ENCODE measurements around the gene NECAP2.
"Not testable (repeated sequence)": the region's sequence is repeated elsewhere in the genome, so short reads cannot be mapped to it uniquely, and the experiment has no call there.

The NECAP2 gene

DNA sequence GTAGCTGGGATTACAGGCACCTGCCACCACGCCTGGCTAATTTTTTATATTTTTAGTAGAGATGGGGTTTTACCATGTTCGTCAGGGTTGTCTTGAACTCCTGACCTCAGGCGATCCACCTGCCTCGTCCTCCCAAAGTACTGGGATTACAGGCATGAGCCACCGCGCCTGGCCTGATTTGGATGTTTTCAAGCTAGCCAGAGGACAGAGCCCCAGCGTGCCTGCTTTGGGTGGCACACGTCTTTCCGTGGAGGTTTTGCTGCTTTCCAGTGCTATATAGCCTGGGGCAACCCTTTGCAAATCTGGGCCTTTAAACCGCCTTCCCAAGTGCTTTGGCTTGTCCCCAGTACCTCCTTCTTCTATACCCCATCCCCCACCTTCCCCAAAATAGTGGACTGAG is 15.6 kb downstream of the NECAP2 start:
- in situ Hi-C loops (cut with MboI; ENCODE audit: low sequenced_read_pairs) = not testable (repeated sequence)

DNA sequence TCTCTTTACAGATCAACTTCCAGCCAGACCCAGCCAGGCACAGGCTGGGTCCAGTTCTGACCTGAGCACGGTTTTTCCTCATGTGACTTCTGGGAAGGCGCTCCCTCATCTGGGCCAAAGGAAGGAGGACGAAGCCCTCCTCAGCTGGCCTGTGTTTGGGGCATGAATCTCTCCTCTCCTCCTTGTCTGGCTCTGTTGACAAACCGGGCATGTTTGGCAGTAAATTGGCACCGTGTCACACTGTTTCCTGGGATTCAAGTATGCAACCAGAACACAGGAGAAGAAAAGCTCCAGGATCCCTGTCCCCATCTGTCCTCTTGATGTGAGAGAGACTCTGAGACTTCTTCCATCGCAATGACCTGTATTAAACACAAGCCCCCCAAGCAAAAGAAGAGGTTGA is 18.3 kb downstream of the NECAP2 start:
- in situ Hi-C loops (cut with MboI; ENCODE audit: low sequenced_read_pairs) = no loop called here

DNA sequence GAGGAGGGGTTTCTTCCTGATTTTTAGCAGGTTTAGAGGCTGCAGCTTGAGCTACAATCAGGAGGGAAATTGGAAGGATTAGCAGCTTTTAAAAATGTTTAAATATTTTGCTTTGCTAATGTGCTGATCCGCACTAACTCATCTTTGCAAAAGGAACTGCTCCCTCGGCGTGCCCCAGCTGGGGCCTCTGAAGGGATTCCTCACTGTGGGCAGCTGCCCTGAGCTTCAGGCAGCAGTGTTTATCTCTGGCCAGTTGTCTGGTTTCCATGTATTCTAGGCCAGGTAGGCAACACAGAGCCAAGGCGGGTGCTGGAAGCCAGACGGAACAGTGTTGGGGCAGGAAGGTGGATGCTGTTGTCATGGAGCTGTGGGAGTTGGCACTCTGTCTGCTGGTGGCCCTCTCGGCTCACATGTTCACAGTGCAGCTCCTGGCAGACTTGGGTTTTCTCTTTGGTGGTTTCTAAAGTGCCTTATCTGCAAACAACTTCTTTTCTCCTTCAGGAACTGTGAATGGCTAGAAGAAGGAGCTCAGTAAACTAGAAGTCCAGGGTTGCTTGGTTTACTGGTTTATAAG is 18.9 kb downstream of the NECAP2 start:
- in situ Hi-C loops (cut with MboI; ENCODE audit: low sequenced_read_pairs) = no loop called here

DNA sequence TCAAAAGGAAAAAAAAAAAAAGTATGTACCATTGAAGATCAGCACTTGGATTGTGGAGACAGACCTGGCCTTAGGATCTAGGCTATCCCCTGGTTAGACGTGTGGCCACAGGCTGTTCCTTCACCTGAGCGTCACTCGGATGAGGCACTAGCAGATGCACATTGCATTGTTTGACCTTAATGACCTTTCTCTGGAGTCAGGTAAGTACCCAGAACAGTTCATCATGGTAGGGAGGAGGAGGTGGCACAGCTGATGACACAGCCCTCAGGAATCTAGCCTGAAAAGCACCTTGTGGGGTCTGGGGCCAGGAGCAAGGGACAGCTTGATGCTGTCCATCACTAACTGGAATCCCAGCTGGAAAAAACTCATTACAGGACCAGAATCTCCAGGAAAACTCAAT is 21.2 kb downstream of the NECAP2 start:
- in situ Hi-C loops (cut with MboI; ENCODE audit: low sequenced_read_pairs) = no loop called here

DNA sequence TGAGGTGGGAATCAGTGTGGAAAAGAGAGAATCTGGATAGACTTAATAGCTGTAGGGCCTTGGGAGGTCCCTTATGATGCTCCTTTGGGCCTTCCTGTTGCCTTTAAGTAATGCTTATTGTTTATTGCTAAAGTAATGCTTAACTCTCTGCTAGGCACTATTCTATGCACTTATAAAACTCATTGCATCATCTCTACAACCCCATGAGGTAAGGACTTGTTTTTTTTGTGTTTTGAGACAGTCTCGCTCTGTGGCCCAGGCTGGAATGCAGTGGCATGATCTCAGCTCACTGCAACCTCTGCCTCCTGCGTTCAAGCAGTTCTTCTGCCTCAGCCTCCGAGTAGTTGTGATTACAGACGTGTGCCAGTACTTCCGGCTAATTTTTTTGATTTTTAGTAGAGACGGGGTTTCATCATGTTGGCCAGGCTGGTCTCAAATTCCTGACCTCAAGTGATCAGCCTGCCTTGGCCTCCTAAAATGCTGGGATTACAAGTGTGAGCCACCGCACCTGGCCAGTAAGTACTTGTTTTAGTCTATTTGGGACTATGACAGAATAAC is 22.3 kb downstream of the NECAP2 start:
- in situ Hi-C loops (cut with MboI; ENCODE audit: low sequenced_read_pairs) = no loop called here

DNA sequence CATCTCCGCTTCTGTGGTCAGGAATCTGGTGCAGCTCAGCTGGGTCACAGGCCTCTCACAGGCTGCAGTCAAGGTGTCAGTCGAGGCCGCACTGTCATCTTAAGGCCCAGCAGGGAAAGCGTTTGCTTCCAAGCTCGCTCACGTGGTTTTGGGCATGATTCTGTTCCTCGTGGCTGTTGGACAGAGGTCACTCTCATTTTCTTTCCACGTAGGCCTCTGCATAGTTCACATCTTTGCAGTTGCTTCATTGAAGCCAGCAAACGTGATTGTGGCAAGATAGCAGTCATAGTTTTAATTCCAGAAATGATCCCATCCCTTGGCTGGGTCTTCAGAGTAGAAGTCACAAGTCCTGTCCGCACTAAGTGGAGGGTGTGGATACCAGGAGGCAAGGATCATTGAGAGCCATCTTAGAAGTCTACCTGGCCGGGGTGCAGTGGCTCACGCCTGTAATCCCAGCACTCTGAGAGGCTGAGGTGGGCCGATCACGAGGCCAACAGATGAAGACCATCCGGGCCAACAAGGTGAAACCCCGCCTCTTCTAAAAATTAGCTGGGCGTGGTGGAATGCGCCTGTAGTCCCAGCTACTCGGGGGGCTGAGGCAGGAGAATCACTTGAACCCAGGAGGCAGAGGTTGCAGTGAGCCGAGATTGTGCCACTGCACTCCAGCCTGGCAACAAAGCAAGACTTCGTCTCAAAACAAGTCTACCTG is 24.5 kb downstream of the NECAP2 start:
- in situ Hi-C loops (cut with MboI; ENCODE audit: low sequenced_read_pairs) = no loop called here

DNA sequence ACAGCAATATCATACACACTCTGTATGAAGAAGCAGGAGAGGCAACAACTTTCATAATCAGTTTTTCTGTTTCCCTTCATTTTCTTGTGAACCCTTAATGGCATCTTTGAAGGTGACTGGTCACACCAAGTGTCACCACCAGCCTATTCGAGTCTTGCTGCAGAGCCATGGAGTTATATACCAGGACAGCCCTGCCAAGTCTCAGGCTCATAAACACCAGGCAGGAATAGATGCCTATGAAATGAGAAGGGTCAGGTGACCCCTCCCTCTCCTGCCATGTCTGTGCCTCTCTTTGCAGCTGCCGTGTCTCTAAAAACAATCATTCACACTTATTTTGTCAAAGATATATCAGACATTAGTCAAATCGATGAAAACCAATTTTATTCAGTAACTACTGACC is 28.0 kb downstream of the NECAP2 start:
- in situ Hi-C loops (cut with MboI; ENCODE audit: low sequenced_read_pairs) = no loop called here

DNA sequence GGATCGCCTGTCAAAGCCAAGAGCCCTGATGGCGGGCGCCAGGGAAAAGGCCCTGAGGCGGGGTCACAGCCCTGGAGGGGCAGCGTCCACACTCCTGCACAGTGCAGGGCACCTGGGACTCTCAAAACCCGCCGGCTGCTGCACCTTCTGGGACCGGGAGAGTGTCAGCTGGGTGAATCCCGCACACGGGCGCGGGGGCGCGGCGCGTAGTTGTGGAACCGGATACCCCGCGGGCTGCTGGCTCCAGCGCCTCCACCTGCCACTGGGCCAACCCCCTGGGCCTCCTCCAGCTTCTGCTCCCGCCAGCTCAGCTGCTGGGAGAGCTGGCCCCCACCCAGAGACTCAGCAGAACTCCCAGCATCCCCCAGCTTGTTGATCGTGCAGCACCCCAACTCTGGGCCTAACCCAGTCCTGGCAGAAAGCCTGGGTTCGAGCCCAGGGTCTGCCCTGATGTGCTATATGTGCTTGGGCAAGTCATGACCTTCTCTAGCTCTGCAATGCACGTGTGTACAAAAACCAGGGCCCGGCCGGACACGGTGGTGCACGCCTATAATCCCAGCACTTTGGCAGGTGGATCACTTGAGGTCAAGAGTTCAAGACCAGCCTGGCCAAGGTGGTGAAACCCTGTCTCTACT is 33.8 kb downstream of the NECAP2 start:
- in situ Hi-C loops (cut with MboI; ENCODE audit: low sequenced_read_pairs) = no loop called here

DNA sequence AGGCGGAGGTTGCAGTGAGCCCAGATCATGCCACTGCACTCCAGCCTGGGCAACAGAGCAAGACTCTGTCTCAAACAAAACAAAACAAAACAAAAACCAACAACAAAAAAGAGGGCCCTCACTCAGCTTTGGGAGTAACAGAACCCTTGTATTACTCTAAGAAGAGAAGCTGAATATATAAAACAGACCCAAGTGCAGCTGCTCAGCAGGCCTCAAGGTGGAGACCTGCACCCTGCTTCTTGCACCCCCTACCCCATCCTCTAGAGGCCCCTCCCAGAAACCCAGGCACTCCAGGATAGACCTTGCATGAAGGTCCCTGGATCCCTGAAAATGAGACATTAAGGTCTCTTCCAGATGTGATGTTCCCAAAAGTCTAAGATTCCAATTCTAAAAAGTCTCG is 34.4 kb downstream of the NECAP2 start:
- in situ Hi-C loops (cut with MboI; ENCODE audit: low sequenced_read_pairs) = not testable (repeated sequence)

DNA sequence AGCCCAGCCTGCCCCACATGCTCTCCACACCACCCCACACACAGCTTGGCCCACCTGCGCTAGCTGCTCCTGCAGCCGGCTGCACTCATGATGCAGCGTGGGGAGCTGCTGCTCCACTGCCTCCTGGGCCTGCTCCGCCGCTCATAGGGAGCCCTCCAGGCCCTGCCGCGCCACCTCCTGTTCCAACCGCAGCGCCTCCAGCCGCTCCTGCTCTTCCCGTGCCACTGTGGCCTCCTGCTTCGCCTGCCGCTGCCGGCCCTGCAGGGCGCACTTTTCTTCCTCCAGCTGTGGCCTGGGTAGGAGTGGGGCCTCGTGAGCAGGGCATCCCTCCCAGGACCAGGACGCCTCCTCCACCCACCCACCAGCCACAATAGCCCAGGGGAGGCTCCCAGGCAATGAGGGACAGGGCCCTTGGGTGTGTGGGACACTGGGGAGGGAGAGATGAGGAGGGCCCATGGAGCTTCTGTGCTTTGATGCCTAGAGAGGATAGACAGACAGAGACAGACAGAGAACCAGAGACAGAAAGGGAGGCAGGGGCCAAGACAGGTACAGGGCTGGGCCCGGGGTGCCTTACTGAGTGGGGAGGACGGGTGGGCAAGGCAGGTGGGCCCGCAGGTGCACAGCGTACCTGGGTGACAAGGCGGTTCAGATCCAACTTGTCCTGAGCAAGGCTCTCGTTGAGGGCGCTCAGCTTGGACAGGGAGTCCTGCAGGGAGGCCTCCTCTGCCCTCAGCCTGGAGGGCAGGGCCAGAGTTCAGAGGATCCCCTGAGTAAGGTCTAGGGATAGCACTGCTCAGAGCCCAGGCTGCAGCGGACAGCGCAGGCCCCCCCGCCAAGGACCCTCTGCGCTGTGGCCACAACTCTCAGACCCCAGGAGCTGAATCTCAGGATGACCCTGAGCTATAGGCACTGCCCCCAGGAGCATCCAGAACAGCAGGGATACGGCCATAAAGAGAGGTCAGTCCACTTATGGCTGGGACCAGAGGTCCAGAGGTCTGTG is 35.5 kb downstream of the NECAP2 start:
- in situ Hi-C loops (cut with MboI; ENCODE audit: low sequenced_read_pairs) = not testable (repeated sequence)

DNA sequence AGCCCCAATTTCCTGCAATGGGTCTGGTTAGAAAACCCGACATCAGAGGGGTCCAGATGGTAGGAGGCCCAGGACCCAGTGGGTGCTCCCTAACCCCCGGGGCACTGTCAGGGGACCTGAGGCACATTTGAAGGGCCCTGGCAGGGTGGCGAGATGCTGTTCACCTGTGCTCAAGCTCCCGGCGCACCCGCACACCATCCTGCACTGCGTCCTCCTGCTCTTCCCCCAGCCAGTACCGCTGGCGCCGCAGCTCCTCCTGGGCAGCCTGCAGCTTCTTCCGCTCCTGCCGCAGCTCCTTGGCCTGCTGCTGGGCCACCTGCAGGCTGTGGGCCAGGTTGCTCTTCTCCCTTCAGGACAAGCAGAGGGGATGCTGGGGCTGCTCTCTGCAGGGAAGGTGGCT is 37.6 kb downstream of the NECAP2 start:
- in situ Hi-C loops (cut with MboI; ENCODE audit: low sequenced_read_pairs) = no loop called here

DNA sequence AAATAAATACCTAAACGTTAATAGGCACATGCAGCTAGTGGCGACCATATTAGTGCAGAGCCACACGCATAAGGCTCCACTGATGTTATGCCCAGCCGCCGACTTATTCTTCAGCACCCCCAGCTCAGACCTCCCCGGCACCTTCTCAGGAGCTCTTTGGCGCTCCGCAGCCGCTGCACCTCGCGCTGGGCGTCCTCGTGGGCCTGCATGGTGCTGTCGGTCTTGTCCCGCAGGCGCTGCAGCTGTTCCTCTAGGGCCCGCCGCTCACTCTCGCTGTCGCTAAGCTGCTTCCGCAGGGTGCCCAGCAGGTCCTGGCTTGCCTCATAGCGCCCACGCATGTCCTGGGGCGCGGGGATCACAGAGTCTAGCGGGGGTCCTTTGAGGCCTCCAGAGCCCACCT is 42.6 kb downstream of the NECAP2 start:
- in situ Hi-C loops (cut with MboI; ENCODE audit: low sequenced_read_pairs) = not testable (repeated sequence)

DNA sequence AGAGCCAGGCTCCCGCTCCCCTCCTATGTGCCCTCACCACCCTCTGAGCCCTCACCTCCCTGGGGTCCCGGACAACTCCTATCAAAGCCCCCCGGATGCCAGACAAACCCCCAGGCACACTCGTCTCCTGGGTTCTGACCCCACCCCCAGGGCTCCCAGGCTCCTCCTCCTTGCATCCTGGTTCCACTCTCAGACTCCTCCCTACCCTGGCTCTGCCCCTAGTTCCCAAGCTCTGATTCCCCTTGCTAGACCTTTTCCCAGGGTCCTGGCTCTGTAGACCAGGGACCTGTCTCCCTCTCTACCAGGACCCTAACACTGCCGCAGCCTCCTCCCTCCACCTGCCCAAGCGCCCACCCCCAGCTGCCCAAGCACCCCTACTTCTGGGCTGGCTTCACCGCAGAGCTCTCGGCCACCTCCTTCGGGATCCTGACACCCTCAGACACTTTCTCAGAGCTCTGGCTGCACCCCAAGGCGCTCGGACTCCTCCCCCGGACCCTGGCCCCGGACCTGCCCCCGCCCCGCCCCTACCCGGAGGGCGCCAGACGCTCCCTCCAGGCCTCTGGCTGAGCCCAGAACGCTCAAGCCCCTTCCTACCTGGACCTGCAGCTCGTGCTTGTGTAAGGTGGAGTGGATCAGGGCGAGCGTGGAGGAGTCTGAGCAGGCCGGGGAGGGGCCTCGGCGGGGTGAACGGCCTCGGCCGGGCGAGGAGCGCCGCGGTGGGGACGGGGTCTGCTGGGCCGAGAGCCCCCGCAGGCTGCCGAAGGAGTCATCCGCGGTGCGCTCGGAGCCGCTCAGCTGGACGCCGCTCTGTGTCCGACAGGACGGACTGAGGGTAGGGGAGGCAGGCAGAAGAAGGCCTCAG is 43.3 kb downstream of the NECAP2 start:
- in situ Hi-C loops (cut with MboI; ENCODE audit: low sequenced_read_pairs) = not testable (repeated sequence)

DNA sequence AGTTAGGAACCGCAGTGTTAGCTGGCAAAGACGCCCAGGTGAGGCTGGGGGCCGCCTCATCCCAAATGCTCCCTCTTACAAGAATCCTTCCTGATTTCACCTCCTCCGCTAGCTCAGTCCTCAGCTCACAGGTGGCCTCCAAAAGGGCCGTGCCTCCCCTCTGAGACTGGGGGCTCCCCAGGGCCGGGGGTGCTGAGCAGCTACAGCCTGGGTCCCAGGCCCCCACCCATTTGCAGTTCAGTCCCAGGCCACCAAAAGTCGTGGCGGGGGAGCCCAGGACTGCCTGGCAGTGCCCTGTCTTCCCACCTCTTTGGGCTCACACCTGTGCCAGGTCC is 43.9 kb downstream of the NECAP2 start:
- in situ Hi-C loops (cut with MboI; ENCODE audit: low sequenced_read_pairs) = no loop called here

DNA sequence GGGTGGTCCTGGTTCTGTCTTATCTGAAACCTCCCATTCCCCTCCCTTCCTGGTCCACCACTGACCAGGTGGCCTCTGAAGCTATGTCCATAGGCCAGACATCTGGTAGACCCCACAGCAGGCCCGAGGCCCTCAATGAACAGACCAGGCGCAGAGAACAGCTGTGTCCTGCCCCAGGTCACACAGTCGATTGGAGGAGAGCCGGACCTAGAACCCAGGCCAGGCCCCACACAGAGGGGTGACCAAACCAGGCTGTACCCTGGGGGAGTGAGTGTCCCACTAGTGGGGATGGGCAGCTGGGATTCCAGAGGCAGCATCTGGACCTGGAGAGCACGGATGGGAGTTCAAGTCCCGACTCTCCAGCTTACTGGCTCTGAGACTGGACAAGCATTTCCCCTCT is 44.4 kb downstream of the NECAP2 start:
- in situ Hi-C loops (cut with MboI; ENCODE audit: low sequenced_read_pairs) = no loop called here

DNA sequence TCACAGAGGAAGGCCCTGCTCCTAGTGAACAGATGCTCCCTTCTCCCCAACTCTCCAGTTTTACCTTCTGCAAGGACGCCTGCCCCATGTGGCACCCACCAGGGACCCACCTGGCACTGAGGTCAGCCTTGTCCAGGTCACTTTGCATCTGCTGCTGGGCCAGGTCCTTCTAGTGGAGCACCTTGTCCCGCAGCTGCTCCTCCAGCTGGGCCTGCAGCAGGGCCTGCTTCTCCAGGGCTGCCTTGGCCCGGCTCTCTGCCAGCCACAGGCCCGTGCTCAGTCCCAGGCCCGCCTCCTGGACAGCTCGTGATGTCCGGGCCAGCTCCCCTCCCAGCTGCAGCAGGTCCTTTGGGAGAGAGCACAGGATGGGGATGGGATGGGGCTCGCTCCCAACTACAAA is 45.8 kb downstream of the NECAP2 start:
- in situ Hi-C loops (cut with MboI; ENCODE audit: low sequenced_read_pairs) = not testable (repeated sequence)

DNA sequence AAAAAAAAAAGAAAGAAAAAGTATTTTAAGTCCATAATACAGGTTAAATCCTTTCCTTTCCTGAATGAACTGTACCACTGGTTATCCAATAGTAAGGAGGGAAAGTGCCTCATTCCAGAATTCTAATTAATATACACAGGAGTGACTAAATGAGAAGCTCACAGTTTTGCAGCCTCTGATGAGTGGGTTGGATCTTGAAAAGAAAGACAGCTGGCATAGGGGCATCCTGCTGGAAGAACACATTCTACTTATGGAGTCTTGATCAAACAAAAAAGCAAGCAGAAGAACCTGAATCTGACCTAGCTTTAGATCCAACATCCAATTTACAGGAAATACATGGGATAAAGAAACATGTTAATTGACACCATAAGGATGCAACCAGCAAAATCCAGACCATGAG is 46.5 kb downstream of the NECAP2 start:
- in situ Hi-C loops (cut with MboI; ENCODE audit: low sequenced_read_pairs) = not testable (repeated sequence)

DNA sequence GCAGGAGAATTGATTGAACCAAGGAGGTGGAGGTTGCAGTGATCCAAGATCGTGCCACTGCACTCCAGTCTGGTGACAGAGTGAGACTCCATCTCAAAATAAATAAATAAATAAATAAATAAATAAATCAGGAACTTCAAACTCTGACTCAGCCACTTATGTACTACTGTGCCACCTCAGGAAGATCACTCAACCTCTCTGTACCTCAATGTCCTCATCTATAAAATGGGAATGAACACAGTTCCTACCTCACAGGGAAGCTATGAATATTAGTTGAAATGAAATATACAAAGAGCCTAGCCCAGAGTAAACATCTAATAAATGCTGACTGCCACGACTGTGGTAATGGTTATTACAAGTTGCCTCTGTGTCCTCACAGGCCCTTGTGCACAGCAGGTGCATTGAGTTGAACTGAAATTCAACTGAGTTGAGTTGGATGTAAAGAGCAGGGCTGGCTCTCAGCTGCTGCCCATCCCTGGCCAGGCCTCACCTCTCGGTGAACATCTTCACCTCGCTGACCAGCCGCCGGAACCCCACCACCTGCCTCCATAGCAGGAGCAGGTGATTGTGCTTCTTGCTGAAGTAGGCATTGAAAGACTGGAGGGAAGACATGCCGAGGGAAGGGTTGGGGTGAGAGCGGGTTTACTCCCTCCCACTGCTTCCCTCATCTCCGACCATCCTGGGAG is 48.8 kb downstream of the NECAP2 start:
- in situ Hi-C loops (cut with MboI; ENCODE audit: low sequenced_read_pairs) = not testable (repeated sequence)

DNA sequence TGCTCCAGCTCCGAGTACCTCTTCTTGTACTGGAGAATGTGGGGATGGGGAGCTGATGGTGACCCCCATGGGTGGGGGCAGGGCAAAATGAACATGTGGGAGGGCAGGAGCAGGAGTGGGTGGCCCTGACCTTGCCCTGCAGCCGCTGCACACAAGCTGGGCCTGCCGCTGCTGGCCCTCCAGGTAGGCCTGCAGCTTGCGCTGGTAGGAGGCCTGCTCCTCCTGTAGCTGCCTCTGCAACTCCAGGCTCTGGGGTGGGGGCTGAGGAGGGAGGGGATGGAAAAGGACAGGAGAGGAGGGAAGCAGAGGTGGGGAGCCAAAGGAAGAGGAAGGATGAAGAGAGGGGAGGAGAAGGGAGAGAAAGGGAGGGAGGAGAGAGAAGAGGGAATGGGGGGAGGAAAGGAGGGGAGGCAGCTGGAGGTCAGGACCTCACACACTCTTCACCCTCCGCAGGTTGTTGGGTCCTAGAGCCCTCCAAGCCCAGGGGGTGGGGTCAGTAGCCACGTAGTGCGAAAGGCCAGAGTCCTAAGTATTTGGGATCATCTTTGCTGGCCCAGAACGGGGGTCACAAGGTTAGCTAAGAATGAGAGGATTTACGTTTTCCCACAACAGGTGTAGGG is 50.6 kb downstream of the NECAP2 start:
- in situ Hi-C loops (cut with MboI; ENCODE audit: low sequenced_read_pairs) = no loop called here
